Iris pigment epithelial cell (primary cell): Measurements from ENCODE around the gene DHTKD1.
"Not testable (repeated sequence)": the region's sequence is repeated elsewhere in the genome, so short reads cannot be mapped to it uniquely, and the experiment has no call there.

ENCODE experiments used
- DNase-seq: peaks from one replicate; pipeline ENCODE4 v3.0.0-alpha.2; 2011; ENCODE audit warnings: low read depth

The DHTKD1 gene

DNA sequence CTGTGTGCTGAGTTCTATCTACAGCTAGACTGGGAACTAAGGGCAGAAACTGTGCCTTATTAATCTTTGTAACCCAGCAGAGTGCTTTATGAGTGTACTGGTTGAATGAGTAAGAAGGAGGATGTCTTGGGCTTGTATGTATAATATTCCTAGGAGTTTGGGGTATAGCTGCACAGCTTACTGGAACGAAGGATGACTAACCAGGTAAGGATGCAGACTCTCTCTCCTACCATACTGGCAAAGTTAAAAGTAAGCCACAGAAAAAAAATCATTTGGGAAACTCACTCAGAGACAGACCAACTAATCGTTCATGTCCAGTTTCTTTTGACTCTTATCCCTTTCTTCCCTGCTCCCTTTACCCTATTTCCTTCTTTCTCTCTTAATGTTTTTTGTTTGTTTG is 1.4 kb upstream of the DHTKD1 start:
- peak; percentile 90 for DNase-seq

DNA sequence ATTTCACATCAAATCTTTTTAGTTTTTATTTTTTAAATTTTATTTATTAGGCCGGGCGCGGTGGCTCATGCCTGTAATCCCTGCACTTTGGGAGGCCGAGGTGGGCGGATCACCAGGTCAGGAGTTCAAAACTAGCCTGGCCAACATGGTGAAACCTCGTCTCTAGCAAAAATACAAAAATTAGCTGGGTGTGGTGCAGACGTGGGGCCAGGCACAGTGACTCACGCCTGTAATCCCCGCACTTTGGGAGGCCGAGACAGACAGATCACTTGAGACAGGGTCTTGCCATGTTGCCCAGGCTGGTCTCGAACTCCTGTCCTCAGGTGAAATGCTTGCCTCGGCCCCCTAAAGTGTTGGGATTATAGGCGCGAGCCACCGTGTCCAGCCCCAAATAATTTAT is 2.7 kb downstream of the DHTKD1 start:
- DNase-seq = not testable (repeated sequence)

- DNase-seq = no peak
Observed at GRCh38 chr10:12073526-12073925, 4.8 kb downstream of the DHTKD1 start.

DNA sequence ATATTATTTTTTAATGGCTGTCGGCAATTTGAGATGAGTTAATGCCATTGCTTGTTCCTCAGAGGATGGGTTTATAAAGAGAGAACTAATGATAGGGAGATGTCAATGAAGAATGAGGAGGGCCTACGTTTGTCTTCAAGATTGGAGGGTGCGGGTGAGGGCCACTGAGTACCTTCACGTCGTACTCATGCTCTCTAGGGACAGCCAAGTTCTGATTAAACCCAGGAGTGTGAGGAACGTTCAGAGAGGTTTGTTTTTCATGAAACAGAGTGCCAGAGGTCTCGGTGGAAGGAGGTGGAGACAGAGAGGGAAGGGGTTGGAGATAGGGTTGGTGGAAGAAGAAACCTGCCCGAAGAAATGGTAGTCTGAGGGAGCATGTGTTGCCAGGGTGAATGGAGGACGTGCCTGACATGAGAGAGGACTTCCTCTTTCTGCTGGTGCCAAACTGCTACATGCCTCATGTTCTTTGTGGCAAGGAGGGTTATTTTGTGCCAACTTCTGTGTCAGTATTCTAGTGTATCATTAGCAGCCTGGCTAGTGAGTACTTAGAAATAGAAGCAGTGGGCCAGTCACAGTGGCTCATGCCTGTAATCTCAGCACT is 8.9 kb downstream of the DHTKD1 start:
- DNase-seq = no peak

DNA sequence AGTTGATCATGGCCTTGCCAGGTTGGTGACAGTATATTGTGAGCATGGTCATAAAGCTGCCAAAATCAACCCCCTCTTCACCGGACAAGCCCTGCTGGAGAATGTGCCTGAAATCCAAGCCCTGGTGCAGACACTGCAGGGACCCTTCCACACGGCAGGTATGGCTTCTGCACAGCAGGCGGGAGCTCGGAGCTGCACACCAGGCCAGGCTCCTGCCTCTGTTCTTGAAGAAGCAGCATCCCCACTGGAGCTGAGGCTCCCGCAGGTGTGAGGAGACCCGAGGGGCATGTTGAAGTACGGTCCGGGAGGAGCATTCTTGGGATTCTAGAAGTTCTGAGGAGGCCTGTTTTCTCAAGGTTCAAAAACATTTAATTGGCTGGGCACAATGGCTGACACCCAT is 12.7 kb downstream of the DHTKD1 start:
- no peak for DNase-seq

- peak; percentile 78 for DNase-seq
Observed at GRCh38 chr10:12081879-12082557, 13.3 kb downstream of the DHTKD1 start.

DNA sequence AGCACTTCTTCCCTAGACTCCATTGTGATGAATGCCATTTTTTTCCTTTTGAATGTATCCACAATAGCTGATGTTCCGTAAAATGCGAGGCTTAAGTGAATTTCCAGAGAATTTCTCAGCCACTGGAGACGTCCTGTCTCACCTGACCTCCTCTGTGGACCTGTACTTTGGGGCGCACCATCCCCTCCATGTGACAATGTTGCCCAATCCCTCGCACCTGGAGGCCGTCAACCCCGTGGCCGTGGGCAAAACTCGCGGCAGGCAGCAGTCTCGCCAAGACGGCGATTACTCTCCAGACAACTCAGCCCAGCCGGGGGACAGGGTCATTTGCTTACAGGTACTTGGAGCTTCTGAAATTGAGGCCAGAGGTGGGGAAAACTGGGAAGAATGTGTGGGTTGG is 20.2 kb downstream of the DHTKD1 start:
- DNase-seq = no peak

DNA sequence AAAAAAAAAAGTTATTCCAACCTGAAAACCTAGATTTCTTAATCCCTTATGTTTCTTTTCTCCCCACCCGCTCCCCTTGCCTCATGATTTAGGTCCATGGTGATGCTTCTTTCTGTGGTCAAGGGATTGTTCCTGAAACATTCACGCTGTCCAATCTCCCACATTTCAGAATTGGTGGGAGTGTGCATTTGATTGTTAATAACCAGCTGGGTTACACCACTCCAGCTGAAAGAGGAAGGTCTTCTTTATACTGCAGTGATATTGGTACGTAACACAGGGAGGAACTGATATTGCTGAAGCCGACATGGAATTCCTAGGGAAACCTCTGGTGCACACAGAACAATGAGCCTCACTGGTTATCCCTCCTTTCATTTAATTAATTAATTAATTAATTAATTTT is 22.7 kb downstream of the DHTKD1 start:
- DNase-seq = no peak

DNA sequence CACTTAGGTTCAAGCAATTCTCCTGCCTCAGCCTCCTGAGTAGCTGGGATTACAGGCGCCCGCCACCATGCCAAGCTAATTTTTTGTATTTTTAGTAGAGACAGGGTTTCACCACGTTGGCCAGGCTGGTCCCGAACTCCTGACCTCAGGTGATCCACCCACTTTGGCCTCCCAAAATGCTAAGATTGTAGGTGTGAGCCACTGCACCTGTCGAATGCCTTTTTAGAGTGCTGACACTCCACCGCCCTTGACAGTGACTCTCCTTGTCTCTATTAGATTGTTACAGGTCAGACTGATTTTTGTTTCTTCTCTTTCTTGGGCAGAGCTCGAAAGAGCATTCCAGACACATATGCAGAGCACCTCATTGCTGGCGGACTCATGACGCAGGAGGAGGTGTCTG is 28.6 kb downstream of the DHTKD1 start:
- not testable (repeated sequence) for DNase-seq

DNA sequence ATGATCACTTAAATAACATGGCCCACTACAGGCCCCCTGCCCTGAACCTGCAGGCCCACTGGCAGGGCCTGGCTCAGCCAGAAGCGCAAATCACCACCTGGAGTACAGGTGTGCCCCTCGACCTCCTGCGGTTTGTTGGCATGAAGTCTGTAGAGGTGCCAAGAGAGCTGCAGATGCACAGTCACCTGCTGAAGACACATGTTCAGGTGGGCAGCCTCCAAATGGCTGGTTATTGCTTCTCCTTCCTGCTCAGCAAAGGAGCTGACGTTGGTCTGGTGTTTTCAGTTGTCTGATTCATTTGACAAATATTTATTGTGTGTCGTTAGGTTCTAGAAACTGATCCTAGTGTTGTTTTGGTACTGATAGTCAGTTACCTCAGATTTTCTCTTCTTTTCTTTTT is 29.0 kb downstream of the DHTKD1 start:
- peak; percentile 59 for DNase-seq

DNA sequence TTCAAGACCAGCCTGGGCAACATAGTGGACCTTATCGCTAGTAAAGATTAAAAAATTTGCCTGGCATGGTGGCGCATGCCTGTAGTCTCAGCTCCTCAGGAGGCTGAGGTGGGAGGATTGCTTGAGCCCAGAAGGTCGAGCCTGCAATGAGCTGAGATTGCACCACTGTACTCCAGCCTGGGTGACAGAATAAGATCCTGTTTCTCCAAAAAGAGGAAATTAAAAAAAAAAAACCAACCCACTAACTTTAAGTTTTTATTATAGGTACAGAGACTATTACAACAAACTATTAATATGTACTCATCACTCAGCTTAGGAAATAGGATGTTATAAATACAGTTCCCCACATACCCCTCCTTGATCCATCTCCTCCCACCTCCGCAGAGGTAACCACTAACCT is 30.2 kb downstream of the DHTKD1 start:
- DNase-seq = no peak

DNA sequence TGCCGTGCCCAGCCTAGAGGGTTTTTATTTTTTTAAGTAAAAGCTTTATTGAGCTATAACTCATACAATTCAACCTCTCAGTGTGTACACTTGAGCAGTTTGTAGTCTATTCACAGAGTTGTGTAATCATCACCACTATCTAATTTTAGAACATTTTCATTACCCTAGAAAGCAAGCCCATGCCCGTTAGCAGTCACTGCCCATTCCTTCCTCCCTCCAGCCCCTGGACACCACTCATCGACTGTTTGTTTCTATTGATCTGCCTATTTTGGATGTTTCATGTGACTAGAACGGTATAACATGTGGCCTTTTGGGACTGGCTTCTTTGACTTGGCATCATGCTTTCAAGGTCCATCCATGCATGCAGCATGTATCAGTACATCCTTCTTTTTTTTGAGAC is 35.0 kb downstream of the DHTKD1 start:
- no peak for DNase-seq

DNA sequence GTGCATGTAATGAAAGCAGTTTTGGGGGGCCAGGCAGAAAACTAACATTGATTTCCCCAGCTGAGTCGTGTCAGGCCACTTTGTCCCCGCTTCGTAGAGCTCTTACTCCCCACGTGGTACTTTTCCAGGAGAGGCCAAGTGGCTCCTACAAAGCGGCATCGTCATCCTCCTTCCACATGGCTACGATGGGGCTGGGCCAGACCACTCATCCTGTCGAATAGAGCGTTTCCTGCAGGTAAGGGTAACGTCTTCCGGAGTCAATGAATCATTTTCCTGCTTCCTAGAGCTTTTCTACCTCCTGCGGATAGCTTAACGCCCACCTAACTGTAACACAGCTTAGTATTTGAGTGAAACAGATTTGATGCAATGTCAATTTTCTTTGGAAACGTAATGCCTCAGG is 39.0 kb downstream of the DHTKD1 start:
- DNase-seq = no peak

DNA sequence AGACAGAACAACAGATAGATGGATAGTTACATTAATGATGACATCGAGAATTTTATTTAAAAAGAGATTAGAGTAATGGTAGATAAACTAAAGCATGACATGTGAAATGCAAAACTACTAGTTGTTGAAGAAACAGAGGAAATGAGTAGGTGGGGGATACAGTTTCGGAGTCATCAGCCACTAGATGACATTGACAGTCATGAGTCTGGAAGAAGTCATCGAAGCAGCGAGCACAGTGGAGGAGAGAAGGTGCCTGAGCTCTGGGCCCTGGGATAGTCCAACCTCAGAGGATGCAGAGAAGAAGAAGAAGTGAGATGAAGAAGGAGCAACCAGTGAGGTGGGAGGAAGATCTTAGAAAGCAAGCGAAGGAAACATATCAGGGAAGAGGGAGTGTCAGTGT is 40.5 kb downstream of the DHTKD1 start:
- no peak for DNase-seq

DNA sequence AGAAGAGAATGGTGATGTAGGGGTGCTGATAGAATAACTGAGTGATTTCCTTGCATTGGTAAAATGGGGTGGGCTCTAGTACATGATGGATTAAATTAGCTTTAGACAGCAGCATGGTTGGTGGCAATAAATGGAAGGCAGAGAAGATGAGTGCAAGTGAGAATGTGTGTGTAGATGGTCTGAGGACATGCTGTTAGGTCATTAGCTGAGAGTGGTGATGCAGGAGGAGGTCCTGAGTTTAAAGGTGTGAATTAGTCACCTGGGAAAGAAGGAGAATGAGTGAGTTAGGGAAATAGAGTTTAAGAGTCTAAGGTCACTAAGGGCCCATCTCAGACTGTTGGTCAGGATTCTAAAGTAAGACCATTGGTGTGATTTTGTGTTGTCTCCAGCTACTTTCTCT is 42.8 kb downstream of the DHTKD1 start:
- DNase-seq = no peak

DNA sequence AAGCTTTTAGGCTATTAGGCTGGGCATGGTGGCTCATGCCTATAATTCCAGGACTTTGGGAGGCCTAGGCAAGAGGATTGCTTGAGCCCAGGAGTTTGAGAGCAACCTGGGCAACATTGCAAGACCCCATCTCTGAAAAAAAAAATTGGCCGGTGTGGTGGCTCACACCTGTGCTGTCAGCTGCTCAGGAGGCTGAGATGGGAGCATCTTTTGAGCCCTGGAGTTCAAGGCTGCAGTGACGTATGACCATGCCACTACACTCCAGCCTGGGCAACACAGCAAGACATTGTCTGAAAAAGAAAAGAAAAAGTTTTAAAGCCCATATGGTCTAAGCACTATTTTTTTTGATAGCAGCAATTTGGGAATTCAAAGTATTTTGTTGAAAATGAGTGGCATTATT is 44.9 kb downstream of the DHTKD1 start:
- DNase-seq = no peak

DNA sequence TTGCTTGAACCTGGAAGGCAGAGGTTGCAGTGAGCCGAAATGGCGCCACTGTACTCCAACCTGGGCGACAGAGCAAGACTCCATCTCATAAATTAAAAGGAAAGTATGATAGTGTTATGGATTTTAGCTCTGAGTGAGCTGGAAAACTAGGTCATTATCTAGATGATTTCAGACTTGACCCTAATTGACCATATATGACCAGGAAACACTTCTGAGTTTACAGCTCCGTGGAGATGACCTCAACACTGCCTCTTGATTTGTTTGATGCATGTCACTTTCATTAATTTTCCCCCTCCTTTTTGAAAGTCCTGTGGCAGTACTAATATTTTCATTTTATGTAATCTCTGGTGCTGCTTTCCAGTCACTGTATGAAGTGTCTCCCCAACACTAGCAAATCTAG is 52.9 kb downstream of the DHTKD1 start:
- no peak for DNase-seq

DNA sequence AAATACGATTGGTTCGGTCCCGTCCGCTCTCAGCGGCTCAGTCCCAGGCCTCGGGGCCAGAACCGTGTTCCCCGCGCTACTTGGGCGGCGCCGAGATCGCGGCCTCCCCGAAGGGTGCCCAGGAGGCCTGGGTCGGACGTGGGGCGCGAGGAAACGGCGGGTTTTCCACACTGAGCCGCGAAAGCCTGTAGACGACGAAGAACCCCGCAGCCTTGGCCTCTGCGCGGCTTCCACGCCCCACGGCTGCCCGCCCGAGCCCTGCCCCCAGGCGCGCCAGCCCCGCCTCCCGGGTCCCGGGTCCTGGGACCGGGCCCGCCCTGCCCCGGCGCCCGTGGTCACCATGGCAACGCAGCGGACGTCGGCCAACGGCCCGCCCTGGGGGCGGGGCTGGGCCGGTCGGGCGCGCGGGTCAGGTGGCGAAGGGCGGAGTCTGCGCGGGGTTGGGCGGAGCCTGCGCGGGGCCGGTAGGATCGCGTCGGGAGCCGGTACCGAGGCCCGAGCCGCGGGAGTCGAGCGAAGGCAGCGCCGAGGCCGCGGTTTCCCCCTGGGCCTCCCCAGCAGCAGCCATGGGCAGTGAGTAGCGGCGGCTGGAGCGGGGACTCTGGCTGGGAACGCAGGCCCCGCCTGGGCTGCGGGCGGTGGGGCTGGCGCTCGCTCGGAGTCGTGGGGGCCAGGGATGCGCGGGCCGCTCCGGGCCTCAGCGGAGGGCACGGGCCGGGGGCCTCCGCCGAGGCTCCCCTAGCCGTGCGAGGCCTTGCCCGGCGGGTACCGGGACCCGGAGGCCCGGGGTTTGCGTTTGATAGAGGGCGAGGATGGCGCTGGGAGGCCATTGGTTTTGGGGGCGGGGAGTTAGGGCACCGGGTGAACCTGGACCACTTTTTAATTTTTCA is 60.7 kb downstream of the DHTKD1 start, which contains the start of gene SEC61A2:
Gene SEC61A2, plus strand, starts transcription at position 456 of the 890 bp plus-strand sequence. Its CDS starts 111 bp downstream, at position 567.
- peak; percentile 86 for DNase-seq

- DNase-seq = peak; percentile 71
Observed at GRCh38 chr10:12130237-12130872, 61.6 kb downstream of the DHTKD1 start.

GRCh38 chr10:12135631-12136030 is 66.9 kb downstream of the DHTKD1 start:
- peak; percentile 7 for DNase-seq

DNA sequence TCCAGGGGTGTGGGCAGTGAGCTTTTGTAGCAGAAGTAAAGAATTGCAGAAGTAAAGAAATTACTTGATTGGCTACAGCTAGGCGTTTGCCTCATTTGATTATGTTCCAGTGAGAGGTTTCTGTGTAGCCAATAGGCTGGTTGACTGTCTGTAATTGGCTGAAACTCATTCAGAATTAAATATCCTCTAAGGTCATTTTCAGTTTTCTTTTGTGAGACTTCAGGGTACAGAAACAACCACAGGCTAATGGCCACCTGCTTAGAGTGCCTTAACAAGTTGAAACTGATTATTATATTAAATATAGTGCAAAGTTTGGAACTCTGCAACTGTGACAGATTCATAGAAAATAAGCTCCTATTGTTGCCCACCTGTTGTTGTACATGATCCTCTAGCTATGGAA is 71.3 kb downstream of the DHTKD1 start:
- DNase-seq = no peak

GRCh38 chr10:12144538-12144937 is 75.8 kb downstream of the DHTKD1 start:
- DNase-seq = no peak

GRCh38 chr10:12150163-12150562 is 81.4 kb downstream of the DHTKD1 start:
- DNase-seq = no peak
